Right hindlimb (tissue), 1 donor: ENCODE measurements around the gene TLE7.

Source experiments
- DNase-seq: peaks from one replicate; pipeline ENCODE4 v3.0.0-alpha.2; 2018

The TLE7 gene

GRCh38 chr16:71442051-71442440, at the start of gene TLE7:
TSS of gene TLE7 (minus strand) at chr16:71442054. CDS start at chr16:71433324, 8,730 bp downstream.
- DNase-seq: no peak

GRCh38 chr16:71491054-71491453, 49.2 kb upstream of the TLE7 start:
- DNase-seq: no peak

- DNase-seq: no peak
These were observed 48.5 kb upstream of the TLE7 start for GRCh38 chr16:71490361-71490760.

- DNase-seq: no peak
These were observed 47.3 kb upstream of the TLE7 start, which contains the start of gene ZNF19 for GRCh38 chr16:71489122-71489521. TSS of gene ZNF19 (minus strand) at chr16:71489324. CDS start at chr16:71482114, 7,210 bp downstream.

- peak; percentile 90 for DNase-seq
These were observed 42.4 kb upstream of the TLE7 start for GRCh38 chr16:71484006-71484893.

GRCh38 chr16:71482569-71482968, 40.7 kb upstream of the TLE7 start:
- no peak for DNase-seq

- DNase-seq: no peak
These were observed 39.1 kb upstream of the TLE7 start for GRCh38 chr16:71480956-71481355.

GRCh38 chr16:71479420-71479819, 37.6 kb upstream of the TLE7 start:
- no peak for DNase-seq

GRCh38 chr16:71476457-71477124, 34.7 kb upstream of the TLE7 start:
- no peak for DNase-seq

- no peak for DNase-seq
These were observed 33.0 kb upstream of the TLE7 start for GRCh38 chr16:71474864-71475263.

- DNase-seq: no peak
These were observed 32.0 kb upstream of the TLE7 start for GRCh38 chr16:71473891-71474290.

GRCh38 chr16:71472931-71473330, 31.1 kb upstream of the TLE7 start:
- no peak for DNase-seq

GRCh38 chr16:71472051-71472450, 30.2 kb upstream of the TLE7 start:
- no peak for DNase-seq

GRCh38 chr16:71467810-71468209, 26.0 kb upstream of the TLE7 start:
- peak; percentile 53 for DNase-seq

- no peak for DNase-seq
These were observed 22.4 kb upstream of the TLE7 start for GRCh38 chr16:71464231-71464630.

GRCh38 chr16:71461686-71462648, 20.1 kb upstream of the TLE7 start, which contains the start of gene ZNF23:
TSS of gene ZNF23 (minus strand) at chr16:71462247. CDS start at chr16:71456796, 5,451 bp downstream.
- peak; percentile 89 for DNase-seq

- no peak for DNase-seq
These were observed 19.1 kb upstream of the TLE7 start for GRCh38 chr16:71460941-71461340.

- DNase-seq: no peak
These were observed 18.4 kb upstream of the TLE7 start for GRCh38 chr16:71460236-71460635.

GRCh38 chr16:71459510-71459909, 17.7 kb upstream of the TLE7 start:
- DNase-seq: no peak

- DNase-seq: no peak
These were observed 14.9 kb upstream of the TLE7 start for GRCh38 chr16:71456801-71457200.

- DNase-seq: no peak
These were observed 11.2 kb upstream of the TLE7 start for GRCh38 chr16:71453036-71453435.

GRCh38 chr16:71449020-71449419, 7.2 kb upstream of the TLE7 start:
- no peak for DNase-seq
